Activated naive CD4-positive, alpha-beta T cell treated with anti-CD3 and anti-CD28 coated beads for 36 hours (primary cell): ENCODE results near the gene FMN1. TPM values are rescaled to one million over a fixed set of nuclear protein-coding genes. Genes with fewer than 3 reads are reported as not detected.

Experiments
- CTCF ChIA-PET: fragments of 350-600 bp; sonication (Branson Sonifier 250); formaldehyde crosslinking; loops from one replicate; lab custom pipeline; 2021; ENCODE audit warnings: antibody characterized with exemption; lab: Charles Lee
- DNase-seq: peaks from one replicate; pipeline ENCODE4 v3.0.0-alpha.2; 2020
- H3K27ac Mint-ChIP-seq: one replicate; pipeline ENCODE4 v1.8.0; 2021; ENCODE audit warnings: mild to moderate bottlenecking, mixed read lengths
- H3K27me3 Mint-ChIP-seq: one replicate; pipeline ENCODE4 v1.8.0; 2021; ENCODE audit warnings: low read depth, mixed read lengths
- H3K36me3 Mint-ChIP-seq: one replicate; pipeline ENCODE4 v1.8.0; 2021; ENCODE audit warnings: low read depth, mixed read lengths
- H3K4me1 Mint-ChIP-seq: one replicate; pipeline ENCODE4 v1.8.0; 2021; ENCODE audit warnings: low read depth, mixed read lengths
- H3K4me3 Mint-ChIP-seq: one replicate; pipeline ENCODE4 v1.8.0; 2021; ENCODE audit warnings: mild to moderate bottlenecking, moderate library complexity, mixed read lengths
- H3K9me3 Mint-ChIP-seq: one replicate; pipeline ENCODE4 v1.8.0; 2021; ENCODE audit warnings: mixed read lengths
- intact Hi-C: fragments of 100-400 bp; cut with micrococcal nuclease; formaldehyde crosslinking; loops from one replicate; pipeline ENCODE4 v1.15.1; 2023
- total RNA-seq, 2 experiments: library from RNA; stranded (reverse); gene quantifications; one replicate each; pipeline ENCODE4 v1.2.3, GENCODE V29; 2021

Gene FMN1, protein sequence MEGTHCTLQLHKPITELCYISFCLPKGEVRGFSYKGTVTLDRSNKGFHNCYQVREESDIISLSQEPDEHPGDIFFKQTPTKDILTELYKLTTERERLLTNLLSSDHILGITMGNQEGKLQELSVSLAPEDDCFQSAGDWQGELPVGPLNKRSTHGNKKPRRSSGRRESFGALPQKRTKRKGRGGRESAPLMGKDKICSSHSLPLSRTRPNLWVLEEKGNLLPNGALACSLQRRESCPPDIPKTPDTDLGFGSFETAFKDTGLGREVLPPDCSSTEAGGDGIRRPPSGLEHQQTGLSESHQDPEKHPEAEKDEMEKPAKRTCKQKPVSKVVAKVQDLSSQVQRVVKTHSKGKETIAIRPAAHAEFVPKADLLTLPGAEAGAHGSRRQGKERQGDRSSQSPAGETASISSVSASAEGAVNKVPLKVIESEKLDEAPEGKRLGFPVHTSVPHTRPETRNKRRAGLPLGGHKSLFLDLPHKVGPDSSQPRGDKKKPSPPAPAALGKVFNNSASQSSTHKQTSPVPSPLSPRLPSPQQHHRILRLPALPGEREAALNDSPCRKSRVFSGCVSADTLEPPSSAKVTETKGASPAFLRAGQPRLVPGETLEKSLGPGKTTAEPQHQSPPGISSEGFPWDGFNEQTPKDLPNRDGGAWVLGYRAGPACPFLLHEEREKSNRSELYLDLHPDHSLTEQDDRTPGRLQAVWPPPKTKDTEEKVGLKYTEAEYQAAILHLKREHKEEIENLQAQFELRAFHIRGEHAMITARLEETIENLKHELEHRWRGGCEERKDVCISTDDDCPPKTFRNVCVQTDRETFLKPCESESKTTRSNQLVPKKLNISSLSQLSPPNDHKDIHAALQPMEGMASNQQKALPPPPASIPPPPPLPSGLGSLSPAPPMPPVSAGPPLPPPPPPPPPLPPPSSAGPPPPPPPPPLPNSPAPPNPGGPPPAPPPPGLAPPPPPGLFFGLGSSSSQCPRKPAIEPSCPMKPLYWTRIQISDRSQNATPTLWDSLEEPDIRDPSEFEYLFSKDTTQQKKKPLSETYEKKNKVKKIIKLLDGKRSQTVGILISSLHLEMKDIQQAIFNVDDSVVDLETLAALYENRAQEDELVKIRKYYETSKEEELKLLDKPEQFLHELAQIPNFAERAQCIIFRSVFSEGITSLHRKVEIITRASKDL (N-terminal part only)
- under 1 TPM; 0.02 to 0.12 TPM for total RNA-seq

DNA sequence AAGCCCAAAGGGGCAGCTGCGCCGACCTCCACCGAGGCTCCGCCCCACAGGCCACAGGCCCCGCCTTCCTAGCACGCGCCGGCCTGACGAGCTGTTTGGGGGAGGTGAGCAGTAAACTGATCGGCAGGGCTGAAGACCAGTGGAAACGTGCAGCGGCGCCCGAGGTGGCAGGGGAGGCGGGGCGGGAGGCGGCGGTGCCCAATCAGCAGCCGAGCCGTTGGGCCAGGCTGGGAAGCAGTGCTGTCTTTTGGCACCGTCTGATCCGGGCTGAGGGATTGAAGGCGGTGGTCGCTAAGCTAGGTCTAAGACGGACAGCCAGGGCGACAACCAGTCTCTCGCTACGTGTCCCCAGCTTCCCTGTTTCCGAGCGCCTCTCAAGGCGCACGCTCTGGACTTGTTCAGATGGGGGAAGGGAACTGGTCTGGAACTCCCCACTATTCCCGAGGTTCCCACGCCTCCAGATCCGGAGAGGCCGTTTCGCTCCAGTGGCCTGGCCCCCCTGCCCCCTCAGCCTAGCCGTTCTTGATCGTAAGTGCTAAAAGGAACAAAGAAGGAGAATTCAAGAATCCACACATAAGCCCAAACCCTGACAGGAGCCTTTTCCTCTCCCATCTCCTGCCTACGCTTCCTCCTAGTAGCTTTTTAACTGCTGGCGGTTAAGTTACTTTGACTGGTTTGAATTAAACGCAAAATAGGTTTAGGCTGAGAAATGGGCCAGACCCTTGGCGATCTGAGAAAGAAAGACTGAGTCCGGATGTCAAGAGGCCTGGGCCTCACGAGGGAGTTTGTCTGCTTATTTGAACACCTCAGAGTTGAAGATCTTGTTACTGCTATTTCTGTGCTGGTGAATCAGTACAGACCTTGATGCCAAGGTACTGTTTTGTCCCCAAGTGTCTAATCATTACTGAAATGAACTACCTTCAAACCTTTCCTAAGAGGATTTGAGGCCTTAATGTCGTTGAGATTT lies at the start of gene FMN1:
Gene FMN1 (minus strand): TSS at position 11 of the 967 bp plus-strand sequence. CDS start 39,800 bp downstream, outside the sequence.
- peak; percentile 91 for DNase-seq
- Mint-ChIP-seq H3K4me1 (peaks cover 21% of the 10 kb centered on the region), H3K9me3 (no peaks in the 10 kb centered on the region), H3K27me3 (peaks cover 17% of the 10 kb centered on the region), H3K4me3 (peak within 1 kb of the TSS; percentile 63), H3K27ac (no peak within 1 kb of the TSS), H3K36me3 (no peaks in the 10 kb centered on the region)
- CTCF ChIA-PET, result interaction anchor here (0.9 kb wide), 1 partner anchor 10 kb away, joined by 3 read pairs; no protein-coding TSS in a partner anchor
- intact Hi-C loops, result loop anchor here (5.0 kb wide), 2 partner anchors 32 to 1142 kb away; partner anchors contain the start of gene SLC12A6

DNA sequence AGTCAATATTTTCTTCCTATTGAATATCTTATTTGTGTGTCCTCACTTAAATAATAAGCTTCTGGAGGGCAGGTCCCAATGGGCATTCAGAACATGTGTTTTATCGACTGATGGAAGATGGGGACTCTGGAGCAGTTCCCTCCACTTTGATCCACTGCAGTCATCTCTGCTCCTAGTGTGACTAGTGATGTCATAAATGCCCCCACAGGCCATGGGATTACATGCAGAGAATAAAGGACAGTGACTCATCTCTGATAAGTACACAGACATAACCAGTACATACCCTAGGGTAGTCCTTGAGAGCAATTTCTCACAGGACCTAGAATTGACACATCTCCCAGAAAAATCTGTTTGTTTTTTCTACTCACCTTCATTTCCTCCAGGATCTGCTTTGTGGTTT lies 49.4 kb upstream of the FMN1 start:
- no peak for DNase-seq
- peaks cover 11% of the 10 kb centered on the region for H3K4me1 Mint-ChIP-seq
- H3K27me3 Mint-ChIP-seq, result no peaks in the 10 kb centered on the region
- intact Hi-C loops, result no loop called here
- no peak overlapping the region for H3K4me3 Mint-ChIP-seq
- H3K36me3 Mint-ChIP-seq, result no peaks in the 10 kb centered on the region
- H3K9me3 Mint-ChIP-seq, result no peaks in the 10 kb centered on the region
- CTCF ChIA-PET, result interaction anchor here (0.7 kb wide), 1 partner anchor 458 kb away, joined by 6 read pairs; no protein-coding TSS in a partner anchor
- H3K27ac Mint-ChIP-seq, result no peak overlapping the region

DNA sequence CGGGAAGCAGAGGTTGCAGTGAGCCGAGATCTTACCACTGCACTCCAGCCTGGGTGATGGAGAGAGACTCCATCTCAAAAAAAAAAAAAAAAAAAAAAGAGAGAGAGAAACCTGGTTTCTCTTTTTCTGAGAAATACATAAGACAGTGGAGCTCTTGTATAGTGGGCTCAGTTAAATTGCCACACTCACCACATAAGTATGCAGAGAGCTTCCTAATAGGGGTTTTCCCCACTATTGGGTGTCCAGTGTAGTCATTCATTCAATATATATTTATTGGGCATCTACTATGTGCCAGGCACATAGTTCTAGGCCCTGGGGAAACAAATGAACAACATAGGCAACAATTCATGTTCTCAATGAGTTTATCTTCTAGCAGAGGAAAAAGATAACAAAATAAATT lies 48.9 kb upstream of the FMN1 start:
- intact Hi-C loops, result no loop called here
- Mint-ChIP-seq H3K9me3 (no peaks in the 10 kb centered on the region), H3K27me3 (no peaks in the 10 kb centered on the region), H3K27ac (no peak overlapping the region), H3K36me3 (no peaks in the 10 kb centered on the region), H3K4me1 (peaks cover 11% of the 10 kb centered on the region), H3K4me3 (no peak overlapping the region)
- no peak for DNase-seq
- CTCF ChIA-PET, result interaction anchor here (0.7 kb wide), 1 partner anchor 458 kb away, joined by 6 read pairs; no protein-coding TSS in a partner anchor

DNA sequence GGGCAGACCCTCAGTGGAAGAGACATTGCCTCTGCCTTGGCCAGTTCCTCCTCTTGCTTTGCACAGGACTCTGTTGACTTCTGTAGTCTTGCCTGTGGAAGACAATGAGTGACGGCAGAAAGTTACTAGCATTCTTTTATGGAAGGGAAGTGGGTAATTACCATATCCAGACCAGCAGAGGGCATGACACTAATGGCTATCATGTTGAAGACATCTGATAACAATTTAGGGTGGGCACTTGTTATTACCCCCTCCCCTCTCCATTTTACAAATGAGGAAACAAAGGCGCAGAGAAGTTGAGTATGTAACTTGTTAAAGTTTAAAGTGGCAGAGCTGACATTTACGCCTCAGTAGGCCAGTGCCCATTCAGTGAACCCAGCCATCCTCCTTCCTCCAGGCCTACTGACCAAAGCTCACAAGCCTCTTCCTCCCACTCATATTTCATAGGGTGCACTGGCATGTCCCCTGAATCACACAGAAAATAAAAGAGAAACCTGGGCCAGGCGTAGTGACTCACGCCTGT lies 48.2 kb upstream of the FMN1 start:
- Mint-ChIP-seq H3K9me3 (no peaks in the 10 kb centered on the region), H3K27me3 (no peaks in the 10 kb centered on the region), H3K4me1 (peaks cover 11% of the 10 kb centered on the region), H3K4me3 (no peak overlapping the region), H3K27ac (no peak overlapping the region), H3K36me3 (no peaks in the 10 kb centered on the region)
- no peak for DNase-seq
- intact Hi-C loops, result loop anchor here (1.0 kb wide), 1 partner anchor 41 kb away; no protein-coding TSS in a partner anchor
- CTCF ChIA-PET, result no interaction called here

DNA sequence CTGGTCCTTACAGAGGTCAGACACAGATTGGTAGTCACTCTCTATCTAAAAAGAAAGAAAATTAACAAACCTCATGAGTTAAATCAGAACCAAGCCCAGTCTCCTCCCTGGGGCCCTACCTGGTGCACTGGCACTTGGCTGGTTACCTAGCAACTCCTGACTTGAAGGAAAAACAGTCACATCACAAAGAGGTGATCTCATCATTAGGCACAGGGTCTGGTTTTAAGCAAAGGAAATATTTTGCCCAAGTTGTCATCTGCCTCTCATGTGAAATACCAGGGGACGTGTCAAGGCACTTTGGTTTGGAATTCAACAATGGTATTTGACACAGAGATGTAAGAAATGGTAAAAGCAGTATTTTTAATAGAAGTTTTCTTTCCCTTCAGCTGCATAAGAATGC lies 47.7 kb upstream of the FMN1 start:
- CTCF ChIA-PET, result no interaction called here
- H3K9me3 Mint-ChIP-seq, result no peaks in the 10 kb centered on the region

DNA sequence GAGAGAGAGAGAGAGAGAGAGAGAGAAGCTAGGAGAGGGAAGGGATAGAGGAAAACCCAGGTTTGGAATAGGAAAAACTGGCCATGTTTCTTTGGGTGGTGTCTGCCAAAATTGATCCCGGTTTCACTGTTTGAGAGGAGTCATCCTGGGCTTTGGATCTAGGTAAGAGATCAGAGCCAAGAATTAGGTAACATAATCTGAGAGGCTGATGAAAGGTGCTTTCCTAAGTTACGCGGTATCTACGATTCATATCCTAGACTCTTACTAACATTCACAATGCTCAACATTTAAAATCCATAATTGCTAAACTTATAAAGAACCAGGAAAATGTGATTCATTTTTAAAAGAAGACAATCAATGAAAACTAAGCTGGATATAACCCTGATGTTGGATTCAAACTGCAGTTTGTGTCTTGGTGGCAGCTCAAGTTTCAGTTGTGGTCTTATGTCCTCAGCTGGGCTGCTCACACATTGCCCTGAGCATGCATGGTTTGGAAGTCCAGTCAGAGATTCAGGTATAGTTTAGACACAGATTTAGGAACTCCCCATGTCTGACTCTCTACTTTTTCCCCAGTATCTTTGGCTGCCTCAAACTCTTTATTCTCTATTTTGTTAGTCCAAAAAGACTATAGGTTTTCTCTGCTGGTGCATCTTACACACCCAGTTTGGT lies 42.5 kb upstream of the FMN1 start:
- no peaks in the 10 kb centered on the region for H3K36me3 Mint-ChIP-seq
- H3K4me1 Mint-ChIP-seq, result peaks cover 3% of the 10 kb centered on the region
- H3K4me3 Mint-ChIP-seq, result no peak overlapping the region
- no peak overlapping the region for H3K27ac Mint-ChIP-seq
- CTCF ChIA-PET, result interaction anchor here (0.6 to 1.0 kb wide), 4 partner anchors 9 to 24 kb away, joined by 3 read pairs; no protein-coding TSS in a partner anchor
- intact Hi-C loops, result no loop called here
- no peak for DNase-seq
- no peaks in the 10 kb centered on the region for H3K9me3 Mint-ChIP-seq
- H3K27me3 Mint-ChIP-seq, result peaks cover 6% of the 10 kb centered on the region

More for the DNA sequence above, 47.7 kb upstream of the FMN1 start:
- Mint-ChIP-seq H3K4me1 (peaks cover 11% of the 10 kb centered on the region), H3K36me3 (no peaks in the 10 kb centered on the region), H3K4me3 (no peak overlapping the region), H3K27me3 (no peaks in the 10 kb centered on the region), H3K27ac (no peak overlapping the region)
- intact Hi-C loops, result loop anchor here (1.0 kb wide), 1 partner anchor 41 kb away; no protein-coding TSS in a partner anchor
- peak; percentile 37 for DNase-seq

DNA sequence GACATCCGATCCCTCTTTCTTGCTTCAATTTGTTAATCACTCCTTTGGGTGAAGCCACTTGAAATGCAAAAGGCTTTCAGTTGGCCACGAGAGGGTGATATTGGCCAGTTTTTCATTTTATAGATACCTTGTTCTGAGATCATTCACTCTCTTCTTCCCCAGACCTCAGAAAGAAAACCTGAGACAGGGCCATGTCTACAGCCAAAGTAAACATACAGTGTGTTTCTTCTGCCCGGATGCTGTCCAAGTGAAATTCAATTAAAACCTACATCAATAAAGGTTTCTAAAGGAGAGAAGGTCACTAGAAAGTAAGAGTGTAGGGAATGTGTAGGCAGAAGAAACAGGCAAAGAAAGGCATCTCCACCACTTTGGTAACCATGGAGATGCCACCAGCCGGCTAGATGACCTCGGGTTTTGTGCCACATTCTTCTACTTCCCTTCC lies 39.5 kb upstream of the FMN1 start:
- no peaks in the 10 kb centered on the region for H3K4me1 Mint-ChIP-seq
- peaks cover 6% of the 10 kb centered on the region for H3K27me3 Mint-ChIP-seq
- H3K9me3 Mint-ChIP-seq, result no peaks in the 10 kb centered on the region
- no peak overlapping the region for H3K4me3 Mint-ChIP-seq
- DNase-seq, result peak; percentile 10
- no peak overlapping the region for H3K27ac Mint-ChIP-seq
- no peaks in the 10 kb centered on the region for H3K36me3 Mint-ChIP-seq
- CTCF ChIA-PET, result no interaction called here
- intact Hi-C loops, result loop anchor here (5.0 kb wide), 1 partner anchor 58 kb away; no protein-coding TSS in a partner anchor

DNA sequence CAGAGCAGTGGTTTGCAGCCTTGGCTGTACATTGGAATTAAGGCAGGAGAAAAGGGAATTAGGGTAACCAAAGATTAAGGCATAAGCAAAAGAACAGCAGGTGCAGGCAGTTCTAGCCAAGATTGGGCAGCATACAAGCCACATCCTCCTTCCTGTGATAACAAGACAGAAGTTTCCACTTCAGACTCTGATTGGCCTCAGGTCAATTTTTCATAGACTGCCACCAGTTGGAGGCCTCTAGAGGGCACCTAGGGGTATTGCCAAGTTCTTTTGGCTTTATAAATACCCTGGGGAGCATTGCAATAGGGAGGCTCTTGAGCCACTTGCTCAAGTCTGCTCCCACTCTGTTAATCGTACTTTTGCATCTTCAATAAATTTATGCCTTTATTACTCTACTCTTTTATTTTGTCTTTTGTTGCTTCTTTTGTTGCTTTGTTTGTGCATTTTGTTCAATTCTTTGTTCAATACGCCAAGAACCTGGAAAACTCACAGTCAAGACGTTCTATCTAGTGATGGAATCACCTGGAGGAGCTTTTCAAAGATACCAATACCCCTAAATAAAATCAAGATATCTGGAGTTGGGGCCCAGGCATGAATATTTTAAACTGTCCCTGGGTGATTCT lies 32.2 kb upstream of the FMN1 start:
- CTCF ChIA-PET, result interaction anchor here (0.6 to 0.7 kb wide), 2 partner anchors 69 to 129 kb away, joined by 3 read pairs; no protein-coding TSS in a partner anchor
- Mint-ChIP-seq H3K4me3 (no peak overlapping the region), H3K27me3 (no peaks in the 10 kb centered on the region), H3K36me3 (no peaks in the 10 kb centered on the region), H3K4me1 (peaks cover 12% of the 10 kb centered on the region), H3K27ac (no peak overlapping the region), H3K9me3 (no peaks in the 10 kb centered on the region)
- DNase-seq, result peak; percentile 72
- intact Hi-C loops, result loop anchor here (5.0 kb wide), 2 partner anchors 34 to 139 kb away; partner anchors contain the start of gene FMN1

DNA sequence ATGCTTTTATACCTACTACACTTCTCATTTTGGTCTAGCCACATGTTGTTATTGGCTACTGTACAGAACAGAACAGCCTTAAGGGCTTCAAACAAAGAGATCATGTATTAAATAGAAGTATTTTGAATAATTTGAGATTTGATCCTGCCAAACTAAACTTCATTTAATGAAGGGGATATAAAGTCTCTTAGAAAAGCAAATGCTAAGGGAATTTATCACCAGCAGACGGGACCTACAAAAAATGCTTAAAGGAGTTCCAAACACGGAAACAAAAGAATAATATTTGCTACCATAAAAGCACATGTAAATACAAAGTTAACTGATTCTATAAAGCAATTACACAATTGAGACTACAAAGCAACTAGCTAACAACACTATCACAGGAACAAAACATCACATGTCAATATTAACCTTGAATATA lies 23.6 kb upstream of the FMN1 start:
- no peak overlapping the region for H3K27ac Mint-ChIP-seq
- intact Hi-C loops, result no loop called here
- CTCF ChIA-PET, result interaction anchor here (0.9 kb wide), 1 partner anchor 69 kb away, joined by 3 read pairs; no protein-coding TSS in a partner anchor
- no peaks in the 10 kb centered on the region for H3K4me1 Mint-ChIP-seq
- H3K4me3 Mint-ChIP-seq, result no peak overlapping the region
- no peaks in the 10 kb centered on the region for H3K36me3 Mint-ChIP-seq
- no peaks in the 10 kb centered on the region for H3K27me3 Mint-ChIP-seq
- no peak for DNase-seq
- no peaks in the 10 kb centered on the region for H3K9me3 Mint-ChIP-seq
